ENCODE measurements around the gene CCL7.

- no peak for TF ChIP-seq CTCF (IDR thresholded peaks at IDR 0.05)
- no peak for TF ChIP-seq POLR2A (IDR thresholded peaks at IDR 0.05)
Observed at GRCh38 chr17:34255841-34256240, 14.2 kb upstream of the CCL7 start.

All from testis (tissue), 2 donors.